NCI-H187 treated with DMSO at 0.1 percent for 48 hours (cell line): Measurements from ENCODE around the gene SPEG.

Source experiments
- DNase-seq: peaks from one replicate; lab custom pipeline; 2025; lab: John Stamatoyannopoulos, UW

SPEG gene

GRCh38 chr2:219514196-219514761 lies 79.6 kb downstream of the SPEG start, which contains the start of gene ASIC4:
TSS of gene ASIC4 (plus strand) at chr2:219514482. CDS start at chr2:219514725, 243 bp downstream.
- DNase-seq, result no peak

DNA sequence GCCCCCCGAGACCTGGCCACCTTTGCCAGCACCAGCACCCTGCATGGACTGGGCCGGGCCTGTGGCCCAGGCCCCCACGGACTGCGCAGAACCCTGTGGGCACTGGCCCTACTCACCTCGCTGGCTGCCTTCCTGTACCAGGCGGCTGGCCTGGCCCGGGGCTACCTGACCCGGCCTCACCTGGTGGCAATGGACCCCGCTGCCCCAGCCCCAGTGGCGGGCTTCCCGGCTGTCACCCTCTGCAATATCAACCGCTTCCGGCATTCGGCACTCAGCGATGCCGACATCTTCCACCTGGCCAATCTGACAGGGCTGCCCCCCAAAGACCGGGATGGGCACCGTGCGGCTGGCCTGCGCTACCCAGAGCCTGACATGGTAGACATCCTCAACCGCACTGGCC lies 80.2 kb downstream of the SPEG start:
- no peak for DNase-seq

DNA sequence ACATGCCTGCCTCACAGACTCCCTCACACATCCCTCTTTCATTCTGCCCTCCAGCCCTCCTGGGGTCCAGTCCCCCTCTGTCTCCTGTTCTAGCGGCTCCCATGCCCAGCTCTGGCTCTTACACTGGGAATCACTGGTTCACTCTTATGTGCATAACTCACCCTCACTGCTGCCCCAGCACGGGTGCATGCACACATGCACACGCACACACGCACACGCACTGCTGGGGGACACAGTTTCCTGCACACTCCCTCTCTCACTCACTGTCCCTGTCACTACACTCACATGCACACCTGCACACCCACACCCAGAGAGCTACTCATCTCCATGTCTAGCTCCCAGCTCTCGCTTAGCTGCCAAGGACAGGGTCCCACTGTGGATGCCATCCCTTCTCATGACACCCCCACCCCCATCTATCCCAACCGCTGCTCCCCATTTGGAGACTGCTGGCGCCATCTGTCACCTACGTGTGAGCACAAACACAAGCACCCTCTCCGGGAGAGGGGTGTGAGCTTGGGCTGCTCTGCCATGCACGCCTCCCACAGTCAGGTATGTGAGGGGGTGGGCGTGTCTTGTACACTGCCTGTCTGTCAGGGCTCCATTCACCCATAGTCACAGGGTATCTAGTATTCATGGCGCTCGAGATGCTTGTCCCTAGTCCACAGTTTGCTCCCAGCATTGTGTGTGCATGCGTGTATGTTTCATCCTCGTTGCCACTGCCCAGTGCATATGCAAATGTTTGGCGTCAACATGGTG lies 81.4 kb downstream of the SPEG start:
- DNase-seq, result no peak

DNA sequence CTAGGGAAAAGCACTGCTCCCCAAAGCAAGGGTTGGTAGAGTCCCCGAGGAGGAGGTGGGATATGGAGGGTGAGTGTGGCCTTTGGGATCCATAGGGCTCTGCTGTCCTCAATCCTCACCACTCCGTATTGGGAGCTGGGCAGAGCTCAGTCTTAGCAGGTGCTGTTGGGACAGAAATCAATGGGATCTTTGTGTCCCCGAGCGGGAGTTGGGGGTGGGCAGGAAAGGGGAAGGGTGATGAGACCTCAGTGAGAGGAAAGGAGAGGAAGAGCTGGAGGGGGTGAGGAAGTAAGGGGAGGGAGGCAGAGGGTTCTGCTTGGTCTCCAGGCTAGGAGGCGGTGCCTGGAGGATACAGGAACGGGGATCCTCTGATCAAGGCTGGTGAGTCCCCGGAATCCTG lies 82.2 kb downstream of the SPEG start:
- DNase-seq, result no peak

- DNase-seq, result no peak
Measured at GRCh38 chr2:219517954-219518778, 83.5 kb downstream of the SPEG start.

DNA sequence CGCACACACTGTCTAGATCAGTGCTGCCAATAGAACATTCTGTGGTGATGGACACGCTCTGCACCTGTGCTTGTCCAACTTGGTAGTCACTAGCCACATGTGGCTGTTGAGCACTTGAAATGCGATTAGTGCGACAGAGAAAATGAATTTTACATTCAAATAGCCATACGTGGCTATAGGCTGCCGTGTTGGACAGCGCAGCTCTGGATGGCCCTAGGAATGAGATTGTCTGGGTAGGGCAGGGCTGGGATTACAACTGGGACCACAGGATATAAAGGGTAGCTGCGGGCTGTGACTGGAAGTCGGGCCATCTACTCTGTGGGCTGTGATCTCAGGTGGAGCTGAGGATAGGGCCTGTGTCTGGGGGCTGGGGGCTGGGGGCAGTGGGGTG lies 84.9 kb downstream of the SPEG start:
- DNase-seq, result no peak

- no peak for DNase-seq
Measured at GRCh38 chr2:219520079-219520478, 85.4 kb downstream of the SPEG start.

- no peak for DNase-seq
Measured at GRCh38 chr2:219521066-219521880, 86.6 kb downstream of the SPEG start.

DNA sequence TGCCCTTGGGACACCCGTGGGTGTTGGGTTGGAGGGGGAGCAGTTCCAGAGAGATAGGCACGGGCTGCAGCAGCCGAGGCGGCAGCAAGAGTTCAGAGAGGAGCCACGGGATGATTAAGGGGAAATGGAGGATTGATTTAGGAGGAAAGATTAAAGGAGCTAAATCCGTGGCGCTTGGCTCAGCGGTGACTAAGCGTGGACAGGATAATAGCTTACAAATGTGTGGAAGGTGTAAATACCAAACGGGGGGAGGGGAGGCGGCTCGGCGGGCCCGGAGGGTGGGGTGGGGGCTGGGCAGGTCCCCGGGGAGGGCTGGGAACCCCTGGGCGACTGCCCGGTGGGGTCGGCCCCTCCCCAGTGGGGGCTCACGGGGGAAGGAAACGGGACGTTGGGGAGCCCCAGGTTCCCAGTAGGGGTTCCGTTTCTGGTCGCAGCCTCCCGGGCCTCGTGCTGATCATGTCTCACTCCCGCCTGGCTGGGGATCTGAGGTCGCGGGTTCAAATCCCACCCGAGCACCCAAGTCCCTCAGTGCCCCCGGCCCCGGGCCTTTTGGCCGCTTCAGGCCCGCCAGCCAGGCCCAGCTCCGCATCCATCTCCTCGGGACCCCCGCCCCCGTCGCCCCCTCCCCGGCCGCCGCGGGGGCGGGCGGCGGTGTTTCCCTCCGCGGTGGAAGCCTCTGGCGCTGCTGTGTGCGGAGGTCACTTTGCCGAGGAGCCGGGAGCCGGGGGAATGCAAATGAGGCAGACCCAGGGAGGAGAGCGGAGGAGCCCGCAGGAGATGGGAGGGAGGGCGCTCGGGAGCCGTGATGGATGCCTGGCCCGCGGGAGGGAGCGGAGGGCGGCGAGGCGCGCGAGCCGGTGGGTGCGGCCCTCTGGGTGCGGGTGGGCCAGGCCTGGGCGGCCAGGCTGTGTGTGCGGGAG lies 87.7 kb downstream of the SPEG start:
- no peak for DNase-seq

DNA sequence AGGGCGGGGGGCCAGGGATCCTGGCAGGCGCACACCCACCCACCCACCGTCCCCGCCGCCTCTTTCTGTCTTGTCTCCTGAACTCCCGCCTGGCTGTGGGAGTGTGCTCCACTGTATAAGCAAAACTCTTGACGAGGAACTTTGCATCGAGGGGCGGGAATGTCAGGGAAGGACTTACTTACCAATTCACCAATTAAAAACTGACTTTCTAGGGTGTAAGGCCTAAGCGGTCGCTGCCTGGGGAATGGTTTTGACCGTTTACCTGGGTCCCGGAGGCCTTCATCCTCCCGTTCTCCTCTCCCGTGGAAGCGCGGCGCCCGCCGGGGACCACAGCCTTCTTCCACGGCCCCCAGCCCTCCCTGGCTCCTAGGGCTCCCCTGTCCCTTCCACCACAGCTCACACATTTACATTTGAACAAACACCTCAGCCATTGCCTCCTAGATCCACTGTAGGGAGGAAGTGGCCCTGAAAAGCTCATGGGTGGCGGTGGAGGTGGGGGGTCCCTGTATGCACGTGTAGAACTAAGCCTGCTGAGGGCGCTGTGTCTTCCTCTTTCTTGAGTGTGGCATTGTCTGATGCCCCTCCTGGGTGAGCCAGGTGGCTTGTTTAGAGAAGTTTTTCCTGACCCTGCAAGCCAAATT lies 88.5 kb downstream of the SPEG start:
- DNase-seq, result no peak

GRCh38 chr2:219524817-219525216 lies 90.2 kb downstream of the SPEG start:
- no peak for DNase-seq

GRCh38 chr2:219525533-219526232 lies 91.0 kb downstream of the SPEG start:
- no peak for DNase-seq

DNA sequence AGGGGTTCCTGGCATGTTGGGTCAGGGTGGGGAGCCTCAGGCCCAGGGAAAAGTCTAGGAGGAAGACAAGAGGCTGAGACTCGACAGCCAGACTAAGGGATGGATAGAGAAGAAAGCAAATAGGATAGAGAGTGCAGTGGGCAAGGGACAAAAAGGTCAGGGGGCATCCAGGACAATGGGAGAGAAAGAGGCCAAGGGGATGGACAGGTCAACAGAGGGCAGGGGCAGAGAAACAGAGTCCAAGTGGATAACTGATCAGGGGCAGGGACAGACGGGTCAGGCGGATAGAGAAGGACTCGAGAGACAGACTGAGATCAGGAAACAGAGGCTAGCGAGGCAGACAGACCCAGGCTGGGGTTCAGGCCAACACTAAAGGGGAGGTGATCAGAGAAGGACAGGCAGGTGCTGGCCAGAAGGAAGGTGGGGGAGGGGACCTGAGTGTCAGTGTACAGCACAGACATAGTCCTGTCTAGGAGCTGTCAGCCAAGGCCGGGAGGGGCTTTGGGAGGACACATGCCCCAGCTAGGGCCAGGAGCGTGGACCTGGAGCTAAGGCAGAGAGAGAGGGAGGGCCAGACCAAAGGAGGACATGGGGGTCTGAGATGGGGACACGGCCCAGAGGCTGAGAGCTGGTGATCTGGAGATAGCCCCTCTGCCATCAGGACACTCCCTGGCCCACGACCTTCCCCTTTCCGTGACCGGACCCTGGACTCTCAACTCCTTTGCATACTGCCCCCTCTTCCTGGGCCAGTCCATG lies 91.9 kb downstream of the SPEG start:
- no peak for DNase-seq

- DNase-seq, result no peak
Measured at GRCh38 chr2:219527076-219527394, 92.4 kb downstream of the SPEG start.

- no peak for DNase-seq
Measured at GRCh38 chr2:219527472-219527871, 92.8 kb downstream of the SPEG start.

GRCh38 chr2:219530048-219530963 lies 95.7 kb downstream of the SPEG start:
- no peak for DNase-seq

- DNase-seq, result no peak
Measured at GRCh38 chr2:219531639-219532377, 97.2 kb downstream of the SPEG start.

- DNase-seq, result no peak
Measured at GRCh38 chr2:219532378-219532649, 97.7 kb downstream of the SPEG start.
